SK-N-SH (cell line): ENCODE results near the gene GAPVD1. TPM values are rescaled to one million over a fixed set of nuclear protein-coding genes. Genes with fewer than 3 reads are reported as not detected.

Source experiments
- CTCF ChIA-PET: fragments of 300-600, 350-600 bp; formaldehyde crosslinking; extraction: SDS; loops from one replicate; lab custom pipeline; 2021; lab: Yijun Ruan, JAX
- POLR2A ChIA-PET: fragments of 350-600 bp; sonication (Branson Sonifier 250); formaldehyde crosslinking; extraction: SDS; loops from one replicate; lab custom pipeline; 2020; ENCODE audit warnings: antibody characterized with exemption, inconsistent platforms; lab: Yijun Ruan, JAX
- DNase-seq: peaks from one replicate; pipeline ENCODE4 v3.0.0; 2012
- H2AFZ ChIP-seq: fragments of 200-600 bp; sonication (generic); 2 replicates; pipeline ENCODE4 v1.8.1; 2016; ENCODE audit warnings: antibody characterized with exemption, mild to moderate bottlenecking, low read depth
- H3F3A ChIP-seq: fragments of 200-600 bp; sonication (generic); replicated peaks from 2 replicates; pipeline ENCODE3; 2016; ENCODE audit warnings: antibody characterized with exemption, mild to moderate bottlenecking; ENCODE audit not compliant: insufficient read depth
- H3K27ac ChIP-seq, 2 experiments: fragments of 200-500 bp in 1 of 2; fragments of 200-600 bp in 1 of 2; sonication (Bioruptor generic) in 1 of 2; sonication (generic), shearing (Covaris generic) in 1 of 2; 2 replicates each; pipeline versions ENCODE4 v1.5.1 to v1.6.1; 2014 to 2016; ENCODE audit warnings: low read depth in 2 of 2, inconsistent platforms in 1 of 2, low read length in 1 of 2, mild to moderate bottlenecking in 1 of 2, mixed read lengths in 1 of 2
- H3K27me3 ChIP-seq: fragments of 200-600 bp; sonication (generic), shearing (Covaris generic); 2 replicates; pipeline ENCODE4 v1.6.1; 2016; ENCODE audit warnings: mixed run types; ENCODE audit not compliant: insufficient read depth
- H3K36me3 ChIP-seq, 2 experiments: fragments of 200-500 bp in 1 of 2; fragments of 200-600 bp in 1 of 2; sonication (Bioruptor generic) in 1 of 2; sonication (generic) in 1 of 2; replicated peaks in 1 of 2; 2 replicates each; pipeline versions ENCODE3 to v1.5.1; 2014 to 2016; ENCODE audit warnings: low read length in 1 of 2, mild to moderate bottlenecking in 1 of 2; ENCODE audit not compliant: insufficient read depth in 2 of 2, control insufficient read depth in 1 of 2
- H3K4me1 ChIP-seq, 2 experiments: fragments of 200-500 bp in 1 of 2; fragments of 200-600 bp in 1 of 2; sonication (Bioruptor generic) in 1 of 2; sonication (generic), shearing (Covaris generic) in 1 of 2; 2 replicates each; pipeline versions ENCODE4 v1.5.1 to v1.6.1; 2014 to 2016; ENCODE audit warnings: low read depth in 1 of 2, low read length in 1 of 2, mixed run types in 1 of 2; ENCODE audit not compliant: insufficient read depth in 2 of 2, control insufficient read depth in 1 of 2
- H3K4me2 ChIP-seq: fragments of 200-600 bp; sonication (generic), shearing (Covaris generic); 2 replicates; pipeline ENCODE4 v1.6.1; 2017; ENCODE audit warnings: mixed run types
- H3K4me3 ChIP-seq, 2 experiments: fragments of 200-500 bp in 1 of 2; fragments of 200-600 bp in 1 of 2; sonication (Bioruptor generic) in 1 of 2; sonication (generic), shearing (Covaris generic) in 1 of 2; 2 replicates each; pipeline versions ENCODE4 v1.5.1 to v1.8.1; 2014 to 2016; ENCODE audit warnings: low read depth in 2 of 2, inconsistent platforms in 1 of 2, low read length in 1 of 2, mild to moderate bottlenecking in 1 of 2, mixed read lengths in 1 of 2, moderate library complexity in 1 of 2
- H3K79me2 ChIP-seq: fragments of 200-600 bp; sonication (generic); 2 replicates; pipeline ENCODE4 v1.8.1; 2017; ENCODE audit warnings: mild to moderate bottlenecking; ENCODE audit not compliant: insufficient read depth
- H3K9ac ChIP-seq: fragments of 200-600 bp; sonication (generic); 2 replicates; pipeline ENCODE4 v1.6.1; 2017; ENCODE audit warnings: mixed run types
- H3K9me2 ChIP-seq: fragments of 200-600 bp; sonication (generic); 2 replicates; pipeline ENCODE4 v1.6.1; 2017; ENCODE audit warnings: mixed run types
- H3K9me3 ChIP-seq: fragments of 200-600 bp; sonication (generic); 2 replicates; pipeline ENCODE4 v1.6.1; 2017; ENCODE audit warnings: mixed run types, mild to moderate bottlenecking, moderate library complexity
- H4K20me1 ChIP-seq: fragments of 200-600 bp; sonication (generic); 2 replicates; pipeline ENCODE4 v1.6.1; 2017; ENCODE audit warnings: mild to moderate bottlenecking, mixed run types; ENCODE audit not compliant: insufficient read depth
- CHD2 ChIP-seq: fragments of 150-350 bp; IDR thresholded peaks from 2 replicates; pipeline ENCODE4 v1.6.1; 2018; ENCODE audit warnings: low read length; ENCODE audit not compliant: partially characterized antibody
- EP300 ChIP-seq, 2 experiments: IDR thresholded peaks; 2 replicates each; pipeline versions ENCODE4 v1.4.0 to v1.6.1; 2012; ENCODE audit warnings: borderline replicate concordance in 1 of 2, low read depth in 1 of 2, low read length in 1 of 2
- EZH2phosphoT487 ChIP-seq: fragments of 200-600 bp; sonication (generic); IDR thresholded peaks from 2 replicates; pipeline ENCODE4 v1.6.1; 2017; ENCODE audit warnings: low read depth, mixed run types, mild to moderate bottlenecking, antibody characterized with exemption, moderate library complexity, borderline replicate concordance
- FOSL2 ChIP-seq: IDR thresholded peaks from 2 replicates; pipeline ENCODE4 v1.4.0; 2012; ENCODE audit warnings: low read depth, mild to moderate bottlenecking, moderate library complexity, borderline replicate concordance
- FOXJ3 ChIP-seq: sonication (generic); formaldehyde crosslinking; IDR thresholded peaks from 2 replicates; pipeline ENCODE4 v1.5.1; 2020; ENCODE audit warnings: mild to moderate bottlenecking, missing genetic modification reagents
- FOXM1 ChIP-seq: IDR thresholded peaks from 2 replicates; pipeline ENCODE4 v1.4.0; 2012; ENCODE audit warnings: low read depth, mild to moderate bottlenecking
- GABPA ChIP-seq: IDR thresholded peaks from 2 replicates; pipeline ENCODE4 v1.4.0; 2012; ENCODE audit warnings: low read depth, mild to moderate bottlenecking
- GATA2 ChIP-seq: sonication (generic); formaldehyde crosslinking; IDR thresholded peaks from 2 replicates; pipeline ENCODE4 v1.5.0; 2020; ENCODE audit warnings: mild to moderate bottlenecking, missing genetic modification reagents
- JUND ChIP-seq: IDR thresholded peaks from 2 replicates; pipeline ENCODE4 v1.4.0; 2012
- MXI1 ChIP-seq: IDR thresholded peaks from 2 replicates; pipeline ENCODE4 v1.6.1; 2012; ENCODE audit warnings: mild to moderate bottlenecking, low read depth, low read length, improper control_type of control experiment
- RCOR1 ChIP-seq: fragments of 150-350 bp; IDR thresholded peaks from 2 replicates; pipeline ENCODE4 v1.6.1; 2017; ENCODE audit warnings: antibody characterized with exemption, low read length
- RXRA ChIP-seq: IDR thresholded peaks from 2 replicates; pipeline ENCODE4 v1.4.0; 2012; ENCODE audit warnings: low read depth, mild to moderate bottlenecking, borderline replicate concordance
- SIN3A ChIP-seq: IDR thresholded peaks from 2 replicates; pipeline ENCODE4 v1.6.1; 2012; ENCODE audit warnings: low read depth, mild to moderate bottlenecking, low read length, moderate library complexity, borderline replicate concordance
- SMC3 ChIP-seq: IDR thresholded peaks from 2 replicates; pipeline ENCODE4 v1.6.1; 2012; ENCODE audit warnings: low read depth, low read length, improper control_type of control experiment
- TAF1 ChIP-seq: IDR thresholded peaks from 2 replicates; pipeline ENCODE4 v1.6.1; 2012; ENCODE audit warnings: low read depth, mild to moderate bottlenecking, low read length, moderate library complexity, borderline replicate concordance
- TCF12 ChIP-seq: IDR thresholded peaks from 2 replicates; pipeline ENCODE4 v1.4.0; 2012
- TEAD4 ChIP-seq: IDR thresholded peaks from 2 replicates; pipeline ENCODE4 v1.4.0; 2012; ENCODE audit warnings: mild to moderate bottlenecking, borderline replicate concordance; ENCODE audit not compliant: insufficient read depth
- YY1 ChIP-seq: IDR thresholded peaks from 2 replicates; pipeline ENCODE4 v1.4.0; 2012; ENCODE audit warnings: low read depth, mild to moderate bottlenecking
- WGBS: methylation state at CpG from one replicate; pipeline ENCODE4 v1.1.6; 2017; ENCODE audit warnings: low lambda C conversion rate; 5-methylcytosine and 5-hydroxymethylcytosine counted together
- polyA plus RNA-seq, 3 experiments: library from polyadenylated mRNA; depleted of rRNA; stranded (reverse); fragments of >200 nt; gene quantifications; 2 replicates each; pipeline ENCODE4 v1.2.3, GENCODE V29; 2012
- TF ChIP-seq, protein P1 (sequence below): IDR thresholded peaks from 2 replicates; pipeline ENCODE4 v1.4.0; 2012; ENCODE audit warnings: low read depth
- TF ChIP-seq, protein P2 (sequence below): fragments of 150-350 bp; IDR thresholded peaks from 2 replicates; pipeline ENCODE4 v1.6.1; 2017; ENCODE audit warnings: antibody characterized with exemption, low read length, low read depth, borderline replicate concordance
- TF ChIP-seq, protein P3 (sequence below): fragments of 200-600 bp; sonication (generic); IDR thresholded peaks from 2 replicates; pipeline ENCODE4 v1.6.1; 2017; ENCODE audit warnings: antibody characterized with exemption, mild to moderate bottlenecking, moderate library complexity
- TF ChIP-seq, protein P4 (sequence below): fragments of 150-350 bp; IDR thresholded peaks from 2 replicates; pipeline ENCODE4 v1.6.1; 2016; ENCODE audit warnings: mild to moderate bottlenecking, low read depth, low read length
- TF ChIP-seq, protein P5 (sequence below): IDR thresholded peaks from 2 replicates; pipeline ENCODE4; 2012

Gene GAPVD1
- polyA plus RNA-seq, 1 of the 3 experiments (the other 2 are of a cell fraction), result 10.5 TPM

DNA sequence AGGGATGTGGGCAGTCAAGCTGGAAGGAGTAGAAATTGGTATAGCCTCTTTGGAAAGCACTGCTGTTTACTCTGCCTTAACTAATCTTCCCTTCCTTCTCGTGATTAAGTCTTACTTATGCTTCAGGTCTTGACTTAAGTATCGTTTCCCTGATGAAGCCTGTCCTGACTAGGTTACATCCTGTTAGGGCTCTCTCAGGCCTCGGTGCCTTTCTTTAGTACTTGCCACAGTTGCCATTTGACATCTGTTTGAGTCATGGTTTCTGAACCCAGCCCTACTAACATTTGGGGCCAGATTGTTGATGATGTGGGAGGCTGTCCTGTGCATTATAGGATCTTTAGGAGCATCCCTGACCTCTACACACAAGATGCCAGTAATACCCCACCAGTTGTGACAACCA is 94.4 kb downstream of the GAPVD1 start:
- H3K4me1 ChIP-seq, result peaks cover 0 to 5% of the 10 kb centered on the region in 2 experiments; a peak in 1 of 4 replicates
- H3K9ac ChIP-seq, result no peak overlapping the region
- no peaks in the 10 kb centered on the region for H4K20me1 ChIP-seq
- DNase-seq, result no peak
- H2AFZ ChIP-seq, result no peak overlapping the region
- no peak overlapping the region for H3K27ac ChIP-seq
- no peaks in the 10 kb centered on the region for H3K27me3 ChIP-seq
- CTCF ChIA-PET, result no interaction called here
- no peaks in the 10 kb centered on the region for H3K79me2 ChIP-seq
- H3K9me2 ChIP-seq, result no peaks in the 10 kb centered on the region
- POLR2A ChIA-PET, result no interaction called here
- TF ChIP-seq RCOR1 (no peak), FOSL2 (no peak), FOXJ3 (no peak)
- TF ChIP-seq, protein P1, sequence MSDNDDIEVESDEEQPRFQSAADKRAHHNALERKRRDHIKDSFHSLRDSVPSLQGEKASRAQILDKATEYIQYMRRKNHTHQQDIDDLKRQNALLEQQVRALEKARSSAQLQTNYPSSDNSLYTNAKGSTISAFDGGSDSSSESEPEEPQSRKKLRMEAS, result no peak
- no peaks in the 10 kb centered on the region for H3K9me3 ChIP-seq
- H3K36me3 ChIP-seq, result peaks cover 45 to 50% of the 10 kb centered on the region in 2 experiments
- WGBS, result 96% methylated on average over 3 of the region's 3 CpGs
- H3F3A ChIP-seq, result no peaks in the 10 kb centered on the region
- H3K4me3 ChIP-seq, result no peak overlapping the region
- no peak overlapping the region for H3K4me2 ChIP-seq

DNA sequence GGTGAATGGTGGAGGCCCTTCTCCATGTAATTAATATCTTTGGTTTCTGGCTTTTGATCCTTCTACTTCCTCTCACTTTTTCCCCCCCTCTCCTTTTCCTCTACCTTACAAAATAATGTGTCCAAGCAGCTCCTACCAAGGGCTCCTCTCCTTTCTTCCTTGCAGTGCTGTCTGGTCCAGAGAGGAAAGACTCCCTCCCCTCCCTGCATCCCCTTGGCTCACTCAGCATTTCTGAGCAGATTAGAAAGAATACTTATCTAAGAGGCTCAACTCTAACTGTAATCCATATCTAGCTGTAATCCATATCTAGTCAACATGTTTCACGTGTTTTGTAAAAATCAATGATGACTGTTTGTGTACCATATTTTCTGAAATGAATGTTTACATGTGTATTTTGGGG is 97.4 kb downstream of the GAPVD1 start:
- peak overlapping the region in 1 of 2 experiments; percentile 29; a peak in 2 of 4 replicates for H3K27ac ChIP-seq
- no peaks in the 10 kb centered on the region for H3K9me3 ChIP-seq
- H3K27me3 ChIP-seq, result no peaks in the 10 kb centered on the region
- ChIA-PET POLR2A (no interaction called here), CTCF (interaction anchor here (2.0 kb wide), 1 partner anchor 15 kb away, joined by 5 read pairs; no protein-coding TSS in a partner anchor)
- H3K36me3 ChIP-seq, result peaks cover 35 to 62% of the 10 kb centered on the region in 2 experiments
- H3K4me2 ChIP-seq, result no peak overlapping the region
- 100% methylated on average over 1 of the region's 1 CpG for WGBS
- H3K79me2 ChIP-seq, result no peaks in the 10 kb centered on the region
- no peaks in the 10 kb centered on the region for H3K9me2 ChIP-seq
- H4K20me1 ChIP-seq, result no peaks in the 10 kb centered on the region
- DNase-seq, result no peak
- H3F3A ChIP-seq, result no peaks in the 10 kb centered on the region
- H2AFZ ChIP-seq, result no peak overlapping the region
- peaks cover 0 to 5% of the 10 kb centered on the region in 2 experiments; a peak in 1 of 4 replicates for H3K4me1 ChIP-seq
- H3K4me3 ChIP-seq, result no peak overlapping the region
- no peak overlapping the region for H3K9ac ChIP-seq
- TF ChIP-seq EZH2phosphoT487 (no peak), SMC3 (no peak), TCF12 (no peak), TAF1 (no peak), GABPA (no peak), GATA2 (CRISPR knock-in tag) (no peak), JUND (no peak), CHD2 (no peak), RXRA (no peak), RCOR1 (no peak), TEAD4 (no peak), FOXM1 (no peak), YY1 (no peak), MXI1 (no peak), EP300 (IDR thresholded peaks at IDR 0.05; ENCODE audit: borderline replicate concordance in 1 of 2, low read depth in 1 of 2, low read length in 1 of 2) (no peak), SIN3A (no peak)
- TF ChIP-seq, protein P2, sequence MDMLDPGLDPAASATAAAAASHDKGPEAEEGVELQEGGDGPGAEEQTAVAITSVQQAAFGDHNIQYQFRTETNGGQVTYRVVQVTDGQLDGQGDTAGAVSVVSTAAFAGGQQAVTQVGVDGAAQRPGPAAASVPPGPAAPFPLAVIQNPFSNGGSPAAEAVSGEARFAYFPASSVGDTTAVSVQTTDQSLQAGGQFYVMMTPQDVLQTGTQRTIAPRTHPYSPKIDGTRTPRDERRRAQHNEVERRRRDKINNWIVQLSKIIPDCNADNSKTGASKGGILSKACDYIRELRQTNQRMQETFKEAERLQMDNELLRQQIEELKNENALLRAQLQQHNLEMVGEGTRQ, result no peak
- TF ChIP-seq, protein P3, sequence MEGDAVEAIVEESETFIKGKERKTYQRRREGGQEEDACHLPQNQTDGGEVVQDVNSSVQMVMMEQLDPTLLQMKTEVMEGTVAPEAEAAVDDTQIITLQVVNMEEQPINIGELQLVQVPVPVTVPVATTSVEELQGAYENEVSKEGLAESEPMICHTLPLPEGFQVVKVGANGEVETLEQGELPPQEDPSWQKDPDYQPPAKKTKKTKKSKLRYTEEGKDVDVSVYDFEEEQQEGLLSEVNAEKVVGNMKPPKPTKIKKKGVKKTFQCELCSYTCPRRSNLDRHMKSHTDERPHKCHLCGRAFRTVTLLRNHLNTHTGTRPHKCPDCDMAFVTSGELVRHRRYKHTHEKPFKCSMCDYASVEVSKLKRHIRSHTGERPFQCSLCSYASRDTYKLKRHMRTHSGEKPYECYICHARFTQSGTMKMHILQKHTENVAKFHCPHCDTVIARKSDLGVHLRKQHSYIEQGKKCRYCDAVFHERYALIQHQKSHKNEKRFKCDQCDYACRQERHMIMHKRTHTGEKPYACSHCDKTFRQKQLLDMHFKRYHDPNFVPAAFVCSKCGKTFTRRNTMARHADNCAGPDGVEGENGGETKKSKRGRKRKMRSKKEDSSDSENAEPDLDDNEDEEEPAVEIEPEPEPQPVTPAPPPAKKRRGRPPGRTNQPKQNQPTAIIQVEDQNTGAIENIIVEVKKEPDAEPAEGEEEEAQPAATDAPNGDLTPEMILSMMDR, result no peak
- TF ChIP-seq, protein P4, sequence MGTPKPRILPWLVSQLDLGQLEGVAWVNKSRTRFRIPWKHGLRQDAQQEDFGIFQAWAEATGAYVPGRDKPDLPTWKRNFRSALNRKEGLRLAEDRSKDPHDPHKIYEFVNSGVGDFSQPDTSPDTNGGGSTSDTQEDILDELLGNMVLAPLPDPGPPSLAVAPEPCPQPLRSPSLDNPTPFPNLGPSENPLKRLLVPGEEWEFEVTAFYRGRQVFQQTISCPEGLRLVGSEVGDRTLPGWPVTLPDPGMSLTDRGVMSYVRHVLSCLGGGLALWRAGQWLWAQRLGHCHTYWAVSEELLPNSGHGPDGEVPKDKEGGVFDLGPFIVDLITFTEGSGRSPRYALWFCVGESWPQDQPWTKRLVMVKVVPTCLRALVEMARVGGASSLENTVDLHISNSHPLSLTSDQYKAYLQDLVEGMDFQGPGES, result no peak
- TF ChIP-seq, protein P5, sequence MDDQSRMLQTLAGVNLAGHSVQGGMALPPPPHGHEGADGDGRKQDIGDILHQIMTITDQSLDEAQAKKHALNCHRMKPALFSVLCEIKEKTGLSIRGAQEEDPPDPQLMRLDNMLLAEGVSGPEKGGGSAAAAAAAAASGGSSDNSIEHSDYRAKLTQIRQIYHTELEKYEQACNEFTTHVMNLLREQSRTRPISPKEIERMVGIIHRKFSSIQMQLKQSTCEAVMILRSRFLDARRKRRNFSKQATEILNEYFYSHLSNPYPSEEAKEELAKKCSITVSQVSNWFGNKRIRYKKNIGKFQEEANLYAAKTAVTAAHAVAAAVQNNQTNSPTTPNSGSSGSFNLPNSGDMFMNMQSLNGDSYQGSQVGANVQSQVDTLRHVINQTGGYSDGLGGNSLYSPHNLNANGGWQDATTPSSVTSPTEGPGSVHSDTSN, result no peak
